ENCODE measurements around the gene GSTP1. TPM values are rescaled to one million over a fixed set of nuclear protein-coding genes. Genes with fewer than 3 reads are reported as not detected.

The GSTP1 gene
- polyA plus RNA-seq, 1 of the 3 experiments (the other 2 are of a cell fraction) = 745 TPM

- TF ChIP-seq EP300 (IDR thresholded peaks at IDR 0.05; ENCODE audit: borderline replicate concordance in 1 of 2, low read depth in 1 of 2, low read length in 1 of 2) = no peak
- TF ChIP-seq TAF1 (IDR thresholded peaks at IDR 0.05; ENCODE audit: borderline replicate concordance, low read depth, low read length) = no peak
- TF ChIP-seq PBX3 (IDR thresholded peaks at IDR 0.05) = no peak
- no peak for TF ChIP-seq TEAD4 (IDR thresholded peaks at IDR 0.05; ENCODE audit: borderline replicate concordance, insufficient read depth)
- TF ChIP-seq ZBTB33 (IDR thresholded peaks at IDR 0.05; ENCODE audit: borderline replicate concordance, low read depth) = no peak
- TF ChIP-seq NRF1 (IDR thresholded peaks at IDR 0.05; ENCODE audit: low read depth, low read length) = no peak
- TF ChIP-seq GATA2 (CRISPR knock-in tag; IDR thresholded peaks at IDR 0.05) = no peak
- TF ChIP-seq JUND (IDR thresholded peaks at IDR 0.05) = no peak
- Histone ChIP-seq H3K36me3 (replicated peaks in 1 of 2; ENCODE audit: control insufficient read depth in 1 of 2, insufficient read depth in 2 of 2, low read length in 1 of 2) (no peaks in the 10 kb centered on the region), H3K9ac (no peak overlapping the region), H3K9me2 (no peaks in the 10 kb centered on the region), H2AFZ (ENCODE audit: low read depth) (no peak overlapping the region), H3F3A (replicated peaks; ENCODE audit: insufficient read depth) (no peaks in the 10 kb centered on the region), H3K4me3 (ENCODE audit: low read depth in 2 of 2, low read length in 1 of 2) (no peak overlapping the region), H3K4me1 (ENCODE audit: control insufficient read depth in 1 of 2, insufficient read depth in 2 of 2, low read depth in 1 of 2, low read length in 1 of 2) (peaks cover 0 to 2% of the 10 kb centered on the region in 2 experiments; a peak in 1 of 4 replicates), H3K27ac (ENCODE audit: low read depth in 2 of 2, low read length in 1 of 2) (no peak overlapping the region), H3K79me2 (ENCODE audit: insufficient read depth) (no peaks in the 10 kb centered on the region), H4K20me1 (ENCODE audit: insufficient read depth) (no peaks in the 10 kb centered on the region), H3K4me2 (no peak overlapping the region), H3K27me3 (ENCODE audit: insufficient read depth) (peaks cover 6% of the 10 kb centered on the region), H3K9me3 (no peaks in the 10 kb centered on the region)
- 3% methylated on average over 5 of the region's 5 CpGs for WGBS (ENCODE audit: low lambda C conversion rate)
- DNase-seq = no peak
- CTCF ChIA-PET = interaction anchor here (0.6 to 4.0 kb wide), 18 partner anchors 8 to 171 kb away, joined by 3 to 43 read pairs (median 4); partner anchors contain the start of genes GSTP1 and NUDT8
- POLR2A ChIA-PET = interaction anchor here (1.6 kb wide), 1 partner anchor 10 kb away, joined by 5 read pairs; no protein-coding TSS in a partner anchor
These were observed 11.3 kb upstream of the GSTP1 start for GRCh38 chr11:67572305-67572704.

- no peak overlapping the region for H3K9ac ChIP-seq
- peaks cover 0 to 6% of the 10 kb centered on the region in 2 experiments; a peak in 1 of 4 replicates for H3K4me1 ChIP-seq (ENCODE audit: control insufficient read depth in 1 of 2, insufficient read depth in 2 of 2, low read depth in 1 of 2, low read length in 1 of 2)
- POLR2A ChIA-PET = interaction anchor here (1.6 kb wide), 1 partner anchor 10 kb away, joined by 5 read pairs; no protein-coding TSS in a partner anchor
- WGBS (ENCODE audit: low lambda C conversion rate) = 60% methylated on average over 21 of the region's 21 CpGs
- H3K27ac ChIP-seq (ENCODE audit: low read depth in 2 of 2, low read length in 1 of 2) = no peak overlapping the region
- no peaks in the 10 kb centered on the region for H3K9me3 ChIP-seq
- CTCF ChIA-PET = interaction anchor here (0.6 to 4.0 kb wide), 16 partner anchors 8 to 172 kb away, joined by 3 to 43 read pairs (median 4); partner anchors contain the start of genes GSTP1 and NUDT8
- H4K20me1 ChIP-seq (ENCODE audit: insufficient read depth) = no peaks in the 10 kb centered on the region
- peaks cover 6% of the 10 kb centered on the region for H3K27me3 ChIP-seq (ENCODE audit: insufficient read depth)
- H3K4me2 ChIP-seq = no peak overlapping the region
- no peak overlapping the region for H3K4me3 ChIP-seq (ENCODE audit: low read depth in 2 of 2, low read length in 1 of 2)
- no peaks in the 10 kb centered on the region for H3K9me2 ChIP-seq
- H2AFZ ChIP-seq (ENCODE audit: low read depth) = no peak overlapping the region
- H3F3A ChIP-seq (replicated peaks; ENCODE audit: insufficient read depth) = no peaks in the 10 kb centered on the region
- no peaks in the 10 kb centered on the region for H3K79me2 ChIP-seq (ENCODE audit: insufficient read depth)
- peak; percentile 53 for DNase-seq
- no peaks in the 10 kb centered on the region for H3K36me3 ChIP-seq (replicated peaks in 1 of 2; ENCODE audit: control insufficient read depth in 1 of 2, insufficient read depth in 2 of 2, low read length in 1 of 2)
- TF ChIP-seq FOXJ3 (CRISPR knock-in tag; IDR thresholded peaks at IDR 0.05) (no peak), SMC3 (IDR thresholded peaks at IDR 0.05; ENCODE audit: low read depth, low read length) (peak; percentile 67), RXRA (IDR thresholded peaks at IDR 0.05; ENCODE audit: borderline replicate concordance, low read depth) (no peak), YY1 (IDR thresholded peaks at IDR 0.05; ENCODE audit: low read depth) (no peak), TAF1 (IDR thresholded peaks at IDR 0.05; ENCODE audit: borderline replicate concordance, low read depth, low read length) (no peak), ELF1 (IDR thresholded peaks at IDR 0.05) (no peak), SIN3A (IDR thresholded peaks at IDR 0.05; ENCODE audit: borderline replicate concordance, low read depth, low read length) (no peak), CTCF (IDR thresholded peaks at IDR 0.05) (peak; percentile 64), RAD21 (IDR thresholded peaks at IDR 0.05; ENCODE audit: low read length) (peak; percentile 79), GATA2 (CRISPR knock-in tag; IDR thresholded peaks at IDR 0.05) (no peak), JUND (IDR thresholded peaks at IDR 0.05) (no peak), USF1 (IDR thresholded peaks at IDR 0.05; ENCODE audit: borderline replicate concordance, low read depth) (no peak), TEAD4 (IDR thresholded peaks at IDR 0.05; ENCODE audit: borderline replicate concordance, insufficient read depth) (no peak), FOSL2 (IDR thresholded peaks at IDR 0.05; ENCODE audit: borderline replicate concordance, low read depth) (no peak), MAX (IDR thresholded peaks at IDR 0.05; ENCODE audit: low read depth) (no peak)
These were observed 10.7 kb upstream of the GSTP1 start for GRCh38 chr11:67572747-67573419.
